Anterior cingulate cortex (tissue), 58 donors: ENCODE results near the gene NR5A2.
"Not testable (repeated sequence)": the region's sequence is repeated elsewhere in the genome, so short reads cannot be mapped to it uniquely, and the experiment has no call there.

Experiments
- DNase-seq, 58 donors: peaks; one replicate each; lab custom pipeline; 2025; lab: John Stamatoyannopoulos, UW

The NR5A2 gene

DNA sequence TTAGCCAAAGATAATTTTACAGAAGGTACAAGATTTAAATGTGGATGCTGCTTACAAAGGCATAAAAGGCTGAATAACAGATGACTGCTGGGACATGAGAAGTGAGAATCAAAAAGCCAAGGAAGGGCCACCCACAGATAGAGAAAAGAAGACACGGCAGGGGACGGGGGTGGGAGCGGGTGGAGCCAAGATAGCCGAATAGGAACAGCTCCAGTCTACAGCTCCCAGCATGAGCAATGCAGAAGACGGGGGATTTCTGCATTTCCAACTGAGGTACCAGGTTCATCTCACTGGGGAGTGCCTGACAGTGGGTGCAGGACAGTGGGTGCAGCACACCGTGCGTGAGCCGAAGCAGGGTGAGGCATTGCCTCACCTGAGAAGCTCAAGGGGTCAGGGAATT lies 157.7 kb downstream of the NR5A2 start:
- DNase-seq, result peak in 5 of 58 donors; percentile 3 to 9 (median 4)

DNA sequence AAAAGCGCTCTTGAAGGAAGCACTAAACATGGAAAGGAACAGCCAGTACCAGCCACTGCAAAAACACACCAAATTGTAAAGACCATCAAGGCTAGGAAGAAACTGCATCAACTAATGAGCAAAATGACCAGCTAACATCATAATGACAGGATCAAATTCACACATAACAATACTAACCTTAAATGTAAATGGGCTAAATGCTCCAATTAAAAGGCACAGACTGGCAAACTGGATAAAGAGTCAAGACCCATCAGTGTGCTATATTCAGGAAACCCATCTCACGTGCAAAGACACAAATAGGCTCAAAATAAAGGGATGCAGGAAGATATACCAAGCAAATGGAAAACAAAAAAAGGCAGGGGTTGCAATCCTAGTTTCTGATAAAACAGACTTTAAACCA lies 159.8 kb downstream of the NR5A2 start:
- DNase-seq, result not testable (repeated sequence)

DNA sequence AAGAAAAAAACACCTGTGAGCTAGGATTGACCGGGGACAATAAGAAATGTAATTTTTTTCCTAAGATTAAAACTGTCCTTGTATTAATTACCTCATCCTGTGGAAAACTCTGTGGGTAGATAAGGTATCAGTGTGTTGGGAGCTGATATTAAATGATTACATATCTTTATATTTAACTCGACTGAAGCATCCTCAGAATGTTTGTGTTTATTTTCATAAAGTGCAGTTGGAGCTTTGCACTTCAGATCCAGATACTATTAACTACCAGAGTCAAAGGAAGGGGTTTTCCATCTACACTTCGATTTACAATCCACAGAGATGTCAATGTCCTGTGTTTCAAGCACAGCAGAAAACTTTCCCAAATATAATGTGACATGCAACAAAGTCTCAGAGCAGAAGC lies 164.5 kb downstream of the NR5A2 start:
- DNase-seq, result no peak

DNA sequence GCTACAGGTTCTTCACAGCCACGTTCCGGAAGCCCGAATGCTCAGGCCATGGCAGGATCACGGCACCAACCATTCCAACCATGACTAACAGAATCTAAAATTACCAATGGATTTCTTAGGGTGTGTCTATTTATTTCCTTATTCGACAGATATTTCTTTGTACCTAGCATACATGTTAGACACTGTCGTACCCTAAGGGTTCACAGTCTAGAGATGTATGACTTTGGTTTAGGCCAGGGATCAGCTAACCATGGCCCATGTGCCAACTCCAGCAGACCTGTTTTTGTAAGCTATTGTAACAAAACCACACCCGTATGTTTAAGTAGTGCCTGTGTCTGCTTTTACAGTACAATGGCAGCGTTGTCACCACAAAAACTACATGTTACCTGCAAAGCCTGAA lies 167.0 kb downstream of the NR5A2 start:
- DNase-seq, result no peak

DNA sequence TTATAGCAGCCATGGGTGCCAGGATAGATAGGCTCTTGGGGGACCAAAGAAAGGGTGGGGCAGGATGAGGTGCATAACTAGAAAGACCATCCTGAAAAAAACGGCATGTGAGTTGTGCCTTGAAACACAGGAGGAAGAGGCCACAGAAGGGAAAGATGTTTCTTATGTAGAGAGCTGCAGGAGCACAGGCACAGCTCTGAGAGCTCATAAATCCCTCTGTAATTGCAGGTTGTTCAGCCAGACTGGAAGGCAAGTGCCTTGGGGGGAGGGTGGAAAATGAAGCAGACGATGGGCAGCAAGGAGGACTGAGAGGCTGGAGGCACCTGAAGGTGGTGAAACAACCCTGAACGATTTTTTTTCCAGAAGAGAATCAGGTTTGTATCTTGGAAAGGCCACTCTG lies 170.7 kb downstream of the NR5A2 start:
- no peak for DNase-seq

DNA sequence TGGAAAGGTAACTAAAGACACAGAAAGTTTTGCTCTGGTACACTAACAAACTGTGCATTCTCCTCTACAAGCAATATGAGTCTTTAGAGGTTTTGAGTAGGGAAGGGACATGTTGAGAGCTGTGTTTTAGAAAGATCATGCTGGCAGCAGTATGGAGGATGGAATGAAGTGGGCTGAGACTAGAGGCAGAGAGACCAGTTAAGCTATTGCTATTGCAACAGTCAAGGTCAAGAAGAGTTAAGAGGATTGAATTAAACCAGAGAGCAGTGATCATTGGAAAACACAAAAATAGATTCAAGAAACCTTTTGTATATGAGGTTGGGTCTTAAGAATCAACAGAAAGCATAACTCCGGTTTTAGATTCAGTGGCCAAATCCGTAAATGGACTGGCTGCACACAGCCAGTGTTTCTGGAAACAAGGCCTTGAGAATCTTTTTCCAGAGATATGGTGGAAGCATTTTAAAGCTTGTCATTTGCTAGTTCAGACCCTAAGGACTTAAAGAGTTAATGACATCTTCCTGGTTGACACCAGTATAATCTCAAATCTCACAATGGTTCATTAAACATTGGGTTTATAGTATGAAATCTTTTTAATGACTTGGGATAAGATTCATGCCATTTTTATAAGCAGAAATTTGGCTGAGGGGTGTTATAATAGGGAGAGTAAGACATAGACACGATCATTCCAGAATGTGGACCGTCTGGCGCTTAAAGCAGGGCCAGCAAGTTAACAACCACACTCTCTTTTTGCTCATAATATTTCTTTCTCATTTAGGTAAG lies 177.9 kb downstream of the NR5A2 start:
- no peak for DNase-seq

DNA sequence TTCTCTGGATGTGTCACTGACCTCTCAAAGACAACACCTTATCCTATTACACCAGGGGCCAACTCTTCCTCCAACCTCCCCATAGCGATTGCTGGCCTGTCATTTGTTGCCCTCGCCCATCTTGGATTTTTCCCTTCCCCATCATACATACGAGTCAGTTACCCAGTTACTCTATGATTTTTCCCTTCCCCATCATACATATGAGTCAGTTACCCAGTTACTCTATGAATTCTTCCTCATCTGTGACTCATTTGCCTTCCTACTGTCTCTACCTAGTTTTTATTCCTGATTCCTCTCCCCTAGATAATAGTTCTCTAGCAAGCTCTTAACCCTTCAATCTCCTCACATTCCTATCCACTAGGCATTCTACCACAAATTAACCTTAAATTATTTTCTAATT lies 178.8 kb downstream of the NR5A2 start:
- no peak for DNase-seq

DNA sequence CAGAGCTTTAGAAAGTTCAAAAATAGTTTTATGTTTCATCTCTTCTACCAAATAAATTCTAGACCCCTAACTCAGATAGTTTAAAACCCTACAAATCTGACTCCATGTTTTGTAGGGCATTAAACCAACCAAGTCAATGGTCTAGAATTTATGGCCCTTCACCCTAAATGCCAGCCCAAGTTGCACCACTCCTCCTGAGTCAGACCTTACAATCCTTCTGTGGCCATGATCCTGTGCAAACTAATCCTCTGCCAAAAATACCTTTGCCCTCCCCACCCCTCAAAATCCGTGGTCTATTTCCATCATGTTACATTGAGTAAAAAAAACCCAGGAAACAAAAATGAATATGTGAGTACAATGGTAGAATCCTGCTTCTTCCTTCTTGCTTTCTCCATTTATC lies 179.3 kb downstream of the NR5A2 start:
- DNase-seq, result no peak

DNA sequence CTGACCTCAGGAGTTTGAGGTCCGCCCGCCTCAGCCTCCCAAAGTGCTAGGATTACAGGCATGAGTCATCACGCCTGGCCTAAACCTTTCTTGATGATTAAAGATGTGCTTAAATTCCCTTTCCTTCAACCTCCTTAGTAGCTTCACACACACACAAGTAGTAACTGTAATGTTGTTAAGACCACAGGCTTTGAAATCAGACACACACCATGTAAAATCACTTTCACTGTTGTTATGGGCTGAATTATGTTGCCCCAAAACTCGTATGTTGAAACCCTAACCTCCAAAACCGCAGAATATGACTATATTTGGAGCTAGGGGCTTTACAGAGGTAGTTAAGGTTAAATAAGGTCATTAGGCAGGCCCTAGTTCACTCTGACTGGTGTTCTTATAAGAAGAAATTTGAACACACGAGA lies 180.2 kb downstream of the NR5A2 start:
- no peak for DNase-seq

DNA sequence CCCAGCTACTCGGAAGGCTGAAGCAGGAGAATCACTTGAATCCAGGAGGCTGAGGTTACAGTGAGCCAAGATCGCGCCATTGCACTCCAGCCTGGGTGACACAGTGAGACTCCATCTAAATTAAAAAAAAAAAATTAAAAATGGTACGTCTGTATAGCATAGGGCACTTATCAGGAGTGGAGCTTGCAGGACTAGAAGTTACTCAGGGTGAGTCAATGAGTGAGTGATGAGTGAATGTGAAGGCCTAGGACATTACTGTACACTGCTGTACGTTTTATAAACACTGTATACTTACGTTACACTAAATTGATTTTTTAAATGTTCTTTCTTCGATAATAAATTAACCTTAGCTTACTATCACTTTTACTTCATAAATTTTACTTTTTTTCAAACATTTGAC lies 183.6 kb downstream of the NR5A2 start:
- no peak for DNase-seq

DNA sequence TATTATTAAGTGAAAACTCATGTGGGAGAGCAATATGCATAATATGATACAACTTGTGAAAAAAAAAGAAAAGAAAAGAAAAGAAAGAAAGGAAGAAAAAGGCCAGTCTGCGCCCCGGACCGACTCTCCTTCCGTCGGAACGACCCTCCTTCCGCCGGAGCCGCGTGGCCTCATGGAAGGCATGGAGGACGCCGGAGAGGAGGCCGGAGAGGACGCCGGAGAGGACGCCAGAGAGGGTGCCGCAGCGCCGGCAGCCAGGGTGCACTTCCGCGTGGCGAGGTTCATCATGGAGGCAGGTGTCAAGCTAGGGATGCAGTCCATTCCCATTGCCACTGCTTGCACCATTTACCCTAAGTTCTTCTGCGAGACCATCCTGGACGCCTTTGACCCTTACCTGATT lies 185.9 kb downstream of the NR5A2 start:
- no peak for DNase-seq

DNA sequence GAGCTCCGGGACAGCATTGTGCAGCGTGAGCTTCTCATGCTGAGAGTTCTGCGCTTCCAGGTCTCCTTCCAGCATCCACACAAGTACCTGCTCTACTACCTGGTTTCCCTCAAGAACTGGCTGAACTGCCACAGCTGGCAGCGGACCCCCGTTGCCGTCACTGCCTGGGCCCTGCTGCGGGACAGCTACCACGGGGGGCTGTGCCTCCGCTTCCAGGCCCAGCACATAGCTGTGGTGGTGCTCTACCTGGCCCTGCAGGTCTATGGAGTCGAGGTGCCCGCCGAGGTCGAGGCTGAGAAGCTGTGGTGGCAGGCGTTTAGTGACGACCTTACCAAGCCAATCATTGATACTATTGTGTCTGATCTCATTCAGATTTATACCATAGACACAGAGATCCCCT lies 186.4 kb downstream of the NR5A2 start:
- DNase-seq, result no peak

DNA sequence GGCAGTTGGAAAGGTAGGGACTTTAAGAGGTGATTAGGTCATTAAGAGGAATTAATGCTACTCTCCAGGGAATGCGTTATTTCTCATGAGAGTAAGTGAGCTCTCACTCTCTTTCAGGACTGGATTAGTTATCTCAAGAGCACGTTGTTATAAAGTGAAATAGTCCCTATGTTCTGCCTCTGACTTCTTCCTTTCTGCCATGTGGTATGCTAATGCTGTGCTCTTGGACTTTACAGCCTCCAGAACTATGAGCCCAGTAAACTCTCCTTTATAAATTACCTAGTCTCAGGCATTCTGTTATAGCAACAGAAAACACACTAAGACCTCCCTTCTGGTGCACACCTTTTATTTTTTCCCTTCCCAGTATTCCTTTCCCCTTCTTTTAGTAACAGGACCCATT lies 187.8 kb downstream of the NR5A2 start:
- no peak for DNase-seq

DNA sequence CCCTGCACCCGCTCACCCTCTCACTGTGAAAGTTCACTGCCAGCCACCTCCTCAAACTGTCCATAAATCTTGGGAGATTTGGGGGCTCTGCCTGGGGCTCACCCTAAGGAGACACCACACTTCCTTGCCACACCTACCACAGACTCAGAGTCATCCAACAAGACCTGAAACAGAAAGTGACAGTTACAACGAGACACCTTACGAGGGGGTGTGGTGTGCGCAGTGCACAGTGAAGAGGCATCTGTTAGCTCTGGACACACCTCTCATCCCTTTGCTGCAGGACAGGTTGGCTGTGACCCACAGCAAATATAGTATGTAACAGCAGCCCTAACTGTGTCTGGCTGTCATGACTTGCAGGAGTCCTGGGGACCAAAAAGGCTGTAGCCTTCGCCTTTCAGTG lies 190.2 kb downstream of the NR5A2 start:
- DNase-seq, result no peak

DNA sequence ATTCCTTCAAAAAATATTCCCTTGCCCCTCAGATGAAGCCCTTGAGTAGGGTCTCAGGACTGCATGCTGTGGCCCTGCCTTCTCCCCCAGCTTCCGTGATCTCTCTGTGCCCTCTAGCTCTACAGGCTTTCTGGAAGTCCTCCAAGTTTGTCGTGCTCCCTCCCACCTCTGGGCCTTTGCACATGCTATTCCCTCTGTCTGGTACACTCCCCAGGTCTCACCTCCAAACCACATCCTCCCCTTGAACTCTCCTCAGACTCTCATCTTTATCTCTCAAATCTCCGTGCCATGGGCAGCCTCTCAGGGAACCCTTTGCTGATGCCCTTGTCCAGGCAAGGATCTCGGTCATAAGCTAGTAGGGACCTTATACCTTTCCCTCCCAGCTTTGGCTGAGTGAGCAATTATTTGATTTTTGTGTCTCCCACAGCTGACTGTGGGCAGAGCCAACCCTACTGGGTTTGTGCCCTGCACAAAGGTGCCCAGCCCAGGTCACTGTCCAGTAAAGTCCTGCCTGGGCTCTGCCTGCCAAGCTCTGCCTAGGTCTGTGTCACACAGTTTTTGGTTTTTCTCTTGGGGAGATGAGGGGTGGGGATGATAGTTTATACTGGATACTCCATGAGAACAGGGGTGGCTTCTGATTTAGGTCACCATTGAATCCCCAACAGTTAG lies 194.2 kb downstream of the NR5A2 start:
- DNase-seq, result no peak

DNA sequence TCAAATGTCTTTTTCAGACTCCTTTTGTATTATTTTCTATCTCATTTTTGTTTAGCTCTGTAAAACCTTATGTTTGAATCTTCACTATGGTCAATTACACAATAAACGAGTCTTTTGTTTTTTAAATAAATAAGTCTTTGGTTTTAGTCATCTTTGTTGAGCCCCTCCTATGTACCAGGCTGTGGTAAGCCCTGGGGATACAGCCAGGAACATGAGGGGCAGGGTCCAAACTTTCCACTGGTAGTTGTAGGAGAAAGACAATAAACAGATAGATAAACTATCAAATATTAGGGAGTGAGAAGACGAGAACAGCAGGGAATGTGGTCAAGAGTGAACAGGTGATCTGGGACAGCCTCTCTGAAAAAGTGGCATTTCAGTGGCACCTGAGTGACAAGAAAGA lies 195.7 kb downstream of the NR5A2 start:
- DNase-seq, result no peak

DNA sequence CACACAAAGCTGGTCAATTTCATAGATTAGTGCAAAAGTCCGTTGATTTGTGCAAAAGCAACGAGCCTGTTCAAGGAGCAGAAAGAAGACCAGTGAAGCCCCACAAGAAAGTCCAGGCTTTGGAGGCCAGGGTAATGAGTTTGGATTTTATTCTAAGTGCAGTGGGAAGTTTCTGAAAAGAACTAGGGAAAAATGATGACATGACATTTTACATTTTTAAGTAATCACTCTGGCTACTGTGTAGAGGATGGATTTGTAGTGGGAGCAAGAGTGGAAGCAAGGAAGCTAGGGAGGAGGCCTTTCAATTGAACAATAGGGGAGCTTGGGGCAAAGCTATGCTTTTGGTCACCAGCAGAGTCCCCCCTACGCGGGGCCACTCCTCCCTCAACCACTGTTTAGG lies 196.1 kb downstream of the NR5A2 start:
- DNase-seq, result no peak

DNA sequence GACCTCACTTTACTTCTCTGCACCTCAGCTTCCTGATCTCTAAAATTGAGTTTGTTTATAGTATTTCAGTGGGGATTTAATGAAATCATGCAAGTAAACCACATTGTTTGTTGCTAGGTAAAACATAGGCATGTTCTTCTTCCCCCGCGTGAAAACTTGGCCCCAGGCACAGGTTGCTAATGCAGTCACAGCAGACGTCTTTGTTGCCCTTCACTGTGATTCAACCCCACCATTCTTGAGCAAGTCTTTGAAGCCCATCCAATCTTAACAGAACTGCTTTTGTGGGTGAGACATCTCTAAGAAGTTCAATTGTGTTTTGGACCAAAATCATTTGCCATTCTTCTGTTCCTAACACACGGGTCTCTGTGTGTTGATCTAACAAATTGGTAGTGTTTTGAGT lies 196.8 kb downstream of the NR5A2 start:
- DNase-seq, result no peak

DNA sequence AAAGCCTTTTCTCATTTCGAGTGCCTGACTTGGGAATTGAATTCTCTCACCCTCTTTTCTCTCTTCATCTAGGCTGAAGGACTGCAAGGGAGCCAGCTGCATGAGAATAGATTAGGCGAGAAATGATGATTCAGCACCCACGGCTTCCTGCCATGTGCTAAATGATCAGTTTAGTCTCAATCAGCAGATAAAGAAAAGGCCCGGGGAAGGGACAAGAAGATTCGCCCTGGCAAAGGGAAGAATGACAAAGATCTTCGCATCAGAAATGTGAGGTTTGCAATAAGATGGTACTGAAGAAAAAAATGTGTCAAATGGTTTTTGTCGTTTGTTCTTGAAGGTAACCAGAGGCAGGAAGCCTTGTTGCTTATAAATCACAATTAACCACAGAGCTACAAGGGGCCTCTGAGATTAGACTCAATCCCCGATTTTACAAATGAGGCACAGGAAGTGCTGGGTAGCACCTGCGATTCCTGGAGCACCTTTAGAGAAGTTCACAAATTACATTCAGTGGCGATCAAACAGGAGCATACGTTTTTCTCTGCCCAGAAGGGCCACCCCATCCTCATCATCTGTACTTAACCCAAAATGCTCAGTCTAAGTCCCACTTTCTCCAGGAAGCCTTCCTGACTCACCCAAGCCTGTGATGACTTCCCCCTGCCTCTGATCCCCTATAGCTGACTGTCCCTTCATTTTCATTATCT lies 198.9 kb downstream of the NR5A2 start:
- DNase-seq, result no peak

DNA sequence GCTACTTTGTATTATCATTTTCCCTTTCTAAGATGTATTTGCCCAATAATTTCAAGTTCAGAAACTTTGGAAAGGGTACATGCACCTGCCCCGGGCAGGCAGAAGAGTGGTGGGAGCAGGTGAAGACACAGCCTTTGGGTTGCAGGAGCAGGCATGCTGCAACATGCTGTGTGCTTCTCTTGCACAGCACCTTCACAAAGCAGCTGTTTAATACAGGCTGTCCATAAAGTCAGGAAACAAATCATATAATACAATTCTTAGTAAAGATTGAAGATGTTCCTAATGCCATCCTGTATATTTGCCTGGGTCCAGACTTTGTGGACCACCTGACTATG lies 199.4 kb downstream of the NR5A2 start:
- no peak for DNase-seq
